Measurements from ENCODE around the gene SUCLG2. TPM values are rescaled to one million over a fixed set of nuclear protein-coding genes. Genes with fewer than 3 reads are reported as not detected.

The SUCLG2 gene
- polyA plus RNA-seq, 1 experiment = 21.3 TPM

- CTCF ChIA-PET = interaction anchor here (1.0 to 8.0 kb wide), 5 partner anchors 23 to 1495 kb away, joined by 3 to 75 read pairs (median 5); no protein-coding TSS in a partner anchor
- TF ChIP-seq, protein P1, sequence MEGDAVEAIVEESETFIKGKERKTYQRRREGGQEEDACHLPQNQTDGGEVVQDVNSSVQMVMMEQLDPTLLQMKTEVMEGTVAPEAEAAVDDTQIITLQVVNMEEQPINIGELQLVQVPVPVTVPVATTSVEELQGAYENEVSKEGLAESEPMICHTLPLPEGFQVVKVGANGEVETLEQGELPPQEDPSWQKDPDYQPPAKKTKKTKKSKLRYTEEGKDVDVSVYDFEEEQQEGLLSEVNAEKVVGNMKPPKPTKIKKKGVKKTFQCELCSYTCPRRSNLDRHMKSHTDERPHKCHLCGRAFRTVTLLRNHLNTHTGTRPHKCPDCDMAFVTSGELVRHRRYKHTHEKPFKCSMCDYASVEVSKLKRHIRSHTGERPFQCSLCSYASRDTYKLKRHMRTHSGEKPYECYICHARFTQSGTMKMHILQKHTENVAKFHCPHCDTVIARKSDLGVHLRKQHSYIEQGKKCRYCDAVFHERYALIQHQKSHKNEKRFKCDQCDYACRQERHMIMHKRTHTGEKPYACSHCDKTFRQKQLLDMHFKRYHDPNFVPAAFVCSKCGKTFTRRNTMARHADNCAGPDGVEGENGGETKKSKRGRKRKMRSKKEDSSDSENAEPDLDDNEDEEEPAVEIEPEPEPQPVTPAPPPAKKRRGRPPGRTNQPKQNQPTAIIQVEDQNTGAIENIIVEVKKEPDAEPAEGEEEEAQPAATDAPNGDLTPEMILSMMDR (IDR thresholded peaks at IDR 0.05; ENCODE audit: insufficient read depth, low read depth, low read length) = no peak
- DNase-seq (ENCODE audit: low read depth) = no peak
- no peaks in the 10 kb centered on the region for H3K27me3 ChIP-seq (ENCODE audit: control insufficient read depth, insufficient read depth, low read length)
- POLR2A ChIA-PET = no interaction called here
- no peak overlapping the region for H3K4me3 ChIP-seq (ENCODE audit: low read depth, low read length)
- H3K36me3 ChIP-seq (ENCODE audit: control insufficient read depth, insufficient read depth, low read length) = peaks cover 2% of the 10 kb centered on the region
Observed at GRCh38 chr3:67383379-67383778, 271.0 kb downstream of the SUCLG2 start.

GRCh38 chr3:67382536-67382935 is 271.9 kb downstream of the SUCLG2 start:
- Histone ChIP-seq H3K27me3 (ENCODE audit: control insufficient read depth, insufficient read depth, low read length) (no peaks in the 10 kb centered on the region), H3K4me3 (ENCODE audit: low read depth, low read length) (no peak overlapping the region), H3K36me3 (ENCODE audit: control insufficient read depth, insufficient read depth, low read length) (peaks cover 2% of the 10 kb centered on the region)
- POLR2A ChIA-PET = no interaction called here
- TF ChIP-seq, protein P1 (IDR thresholded peaks at IDR 0.05; ENCODE audit: insufficient read depth, low read depth, low read length) = no peak
- CTCF ChIA-PET = interaction anchor here (0.9 to 8.0 kb wide), 6 partner anchors 165 to 1494 kb away, joined by 3 to 75 read pairs (median 4); no protein-coding TSS in a partner anchor
- no peak for DNase-seq (ENCODE audit: low read depth)

DNA sequence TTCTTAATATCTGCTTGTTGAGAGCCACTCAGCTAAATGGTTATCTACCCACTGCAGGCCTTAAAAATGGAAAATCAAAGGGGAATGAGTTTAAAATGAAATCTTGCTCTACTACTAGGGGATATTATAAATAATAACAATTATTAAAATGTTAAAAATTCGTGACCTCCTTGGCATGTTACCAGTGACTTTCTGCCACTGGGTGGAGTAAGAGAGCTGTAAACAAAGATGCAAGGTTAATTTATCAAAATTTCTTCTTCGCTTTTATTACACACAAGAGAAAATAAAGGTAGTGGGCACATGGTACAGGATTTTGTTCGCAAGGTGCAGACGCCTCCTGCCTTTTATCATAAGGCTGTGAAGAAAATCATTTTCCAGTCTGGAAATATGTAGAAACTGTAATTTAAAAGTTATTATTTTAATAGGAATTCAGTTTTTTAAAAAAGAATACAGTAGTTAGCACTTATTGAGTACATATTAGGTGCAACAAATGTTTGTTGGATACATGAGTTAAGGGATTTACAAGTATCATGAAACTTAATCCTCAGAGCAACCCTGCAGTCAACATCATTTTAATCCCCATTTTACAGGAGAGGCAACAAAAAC is 272.6 kb downstream of the SUCLG2 start:
- ChIA-PET CTCF (interaction anchor here (0.8 to 8.0 kb wide), 12 partner anchors 8 to 499 kb away, joined by 3 to 75 read pairs (median 3); no protein-coding TSS in a partner anchor), POLR2A (no interaction called here)
- Histone ChIP-seq H3K27me3 (ENCODE audit: control insufficient read depth, insufficient read depth, low read length) (no peaks in the 10 kb centered on the region), H3K36me3 (ENCODE audit: control insufficient read depth, insufficient read depth, low read length) (peaks cover 2% of the 10 kb centered on the region), H3K4me3 (ENCODE audit: low read depth, low read length) (no peak overlapping the region)
- DNase-seq (ENCODE audit: low read depth) = no peak
- TF ChIP-seq, protein P1 (IDR thresholded peaks at IDR 0.05; ENCODE audit: insufficient read depth, low read depth, low read length) = peak; percentile 74

DNA sequence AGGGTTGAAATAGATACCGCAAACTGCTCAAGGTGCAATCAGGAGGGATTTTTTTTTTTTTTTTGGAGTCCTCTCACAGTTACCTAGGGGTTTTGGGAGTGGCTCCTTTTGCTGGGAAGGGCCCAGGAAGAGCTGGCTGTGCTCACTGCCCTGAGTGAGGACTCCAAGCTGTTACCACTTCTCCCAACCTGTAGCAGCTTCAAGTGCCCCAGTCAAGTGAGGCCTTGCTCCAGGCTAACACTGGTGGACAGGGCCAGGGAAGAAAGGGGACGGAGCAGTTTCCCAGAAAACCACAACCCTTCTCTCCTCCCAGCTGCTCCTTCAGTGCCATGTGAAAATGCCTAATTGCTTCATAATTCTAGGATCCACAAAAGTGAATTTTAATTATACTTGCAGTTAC is 274.3 kb downstream of the SUCLG2 start:
- TF ChIP-seq, protein P1 (IDR thresholded peaks at IDR 0.05; ENCODE audit: insufficient read depth, low read depth, low read length) = no peak
- no peak overlapping the region for H3K4me3 ChIP-seq (ENCODE audit: low read depth, low read length)
- DNase-seq (ENCODE audit: low read depth) = no peak
- POLR2A ChIA-PET = no interaction called here
- CTCF ChIA-PET = interaction anchor here (0.6 to 8.0 kb wide), 3 partner anchors 224 to 485 kb away, joined by 5 to 75 read pairs (median 13); no protein-coding TSS in a partner anchor
- no peaks in the 10 kb centered on the region for H3K27me3 ChIP-seq (ENCODE audit: control insufficient read depth, insufficient read depth, low read length)
- H3K36me3 ChIP-seq (ENCODE audit: control insufficient read depth, insufficient read depth, low read length) = peaks cover 2% of the 10 kb centered on the region

- ChIA-PET POLR2A (no interaction called here), CTCF (no interaction called here)
- TF ChIP-seq, protein P1 (IDR thresholded peaks at IDR 0.05; ENCODE audit: insufficient read depth, low read depth, low read length) = no peak
- Histone ChIP-seq H3K27me3 (ENCODE audit: control insufficient read depth, insufficient read depth, low read length) (no peaks in the 10 kb centered on the region), H3K4me3 (ENCODE audit: low read depth, low read length) (no peak overlapping the region), H3K36me3 (ENCODE audit: control insufficient read depth, insufficient read depth, low read length) (peaks cover 2% of the 10 kb centered on the region)
- no peak for DNase-seq (ENCODE audit: low read depth)
Observed at GRCh38 chr3:67377299-67377698, 277.1 kb downstream of the SUCLG2 start.
